ENCODE measurements around the gene FGF2.
"Not testable (repeated sequence)": the region's sequence is repeated elsewhere in the genome, so short reads cannot be mapped to it uniquely, and the experiment has no call there.

Gene FGF2

DNA sequence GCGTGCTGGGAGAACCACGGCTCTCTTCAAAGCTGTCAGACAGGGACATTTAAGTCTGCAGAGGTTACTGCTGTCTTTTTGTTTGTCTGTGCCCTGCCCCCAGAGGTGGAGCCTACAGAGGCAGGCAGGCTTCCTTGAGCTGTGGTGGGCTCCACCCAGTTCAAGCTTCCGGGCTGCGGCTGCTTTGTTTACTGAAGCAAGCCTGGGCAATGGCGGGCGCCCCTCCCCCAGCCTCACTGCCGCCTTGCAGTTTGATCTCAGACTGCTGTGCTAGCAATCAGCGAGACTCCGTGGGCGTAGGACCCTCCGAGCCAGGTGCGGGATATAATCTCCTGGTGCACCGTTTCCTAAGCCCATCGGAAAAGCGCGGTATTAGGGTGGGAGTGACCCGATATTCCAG lies 118.5 kb downstream of the FGF2 start:
- not testable (repeated sequence) for DNase-seq

DNA sequence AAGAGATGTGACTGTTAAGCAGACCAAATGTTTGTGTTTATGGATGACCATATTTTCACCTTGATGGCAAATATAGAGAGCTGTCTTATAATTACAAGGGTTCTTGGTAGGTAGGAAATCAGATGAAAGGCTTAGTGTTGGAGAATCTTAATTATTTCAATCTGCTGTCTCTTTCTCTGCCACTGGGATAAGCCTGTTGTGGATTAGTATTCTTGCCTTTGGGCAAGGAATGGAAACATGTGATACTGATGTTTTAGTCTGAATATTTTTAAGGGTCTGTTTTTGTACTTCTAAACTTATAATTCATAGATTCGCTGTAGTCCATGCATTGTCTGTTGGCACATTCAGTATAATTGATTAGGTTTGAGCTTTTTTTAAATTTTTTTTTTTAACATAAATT lies 119.5 kb downstream of the FGF2 start:
- no peak for DNase-seq

All from hematopoietic multipotent progenitor cell treated with erythropoietin and hydrocortisone succinate and interleukin-3 and kit ligand, for 4 days (in vitro differentiated cells).